NCI-H187 treated with DMSO at 0.1 percent for 48 hours (cell line): Measurements from ENCODE around the gene OAS2.
"Not testable (repeated sequence)": the region's sequence is repeated elsewhere in the genome, so short reads cannot be mapped to it uniquely, and the experiment has no call there.

Experiments used
- DNase-seq: peaks from one replicate; lab custom pipeline; 2025; lab: John Stamatoyannopoulos, UW

OAS2 gene

GRCh38 chr12:112948806-112949205, 29.5 kb upstream of the OAS2 start:
- DNase-seq, result no peak

- DNase-seq, result no peak
These were observed 27.6 kb upstream of the OAS2 start for GRCh38 chr12:112950701-112951100.

GRCh38 chr12:112957125-112957524, 21.2 kb upstream of the OAS2 start:
- not testable (repeated sequence) for DNase-seq

- DNase-seq, result no peak
These were observed 17.2 kb upstream of the OAS2 start for GRCh38 chr12:112961074-112961473.

- no peak for DNase-seq
These were observed 16.8 kb upstream of the OAS2 start for GRCh38 chr12:112961536-112961935.

- DNase-seq, result no peak
These were observed 15.8 kb upstream of the OAS2 start for GRCh38 chr12:112962561-112962960.

- no peak for DNase-seq
These were observed 15.0 kb upstream of the OAS2 start for GRCh38 chr12:112963227-112963861.

GRCh38 chr12:112964067-112964670, 14.2 kb upstream of the OAS2 start:
- no peak for DNase-seq

- DNase-seq, result no peak
These were observed 13.4 kb upstream of the OAS2 start for GRCh38 chr12:112964915-112965314.

GRCh38 chr12:112965643-112966042, 12.7 kb upstream of the OAS2 start:
- no peak for DNase-seq

GRCh38 chr12:112967306-112967705, 11.0 kb upstream of the OAS2 start:
- no peak for DNase-seq

- DNase-seq, result no peak
These were observed 10.5 kb upstream of the OAS2 start for GRCh38 chr12:112967858-112968257.

GRCh38 chr12:112969547-112970306, 8.6 kb upstream of the OAS2 start:
- no peak for DNase-seq

- DNase-seq, result no peak
These were observed 7.9 kb upstream of the OAS2 start for GRCh38 chr12:112970391-112970790.

GRCh38 chr12:112971248-112971647, 7.1 kb upstream of the OAS2 start:
- DNase-seq, result no peak

GRCh38 chr12:112973011-112973735, 5.1 kb upstream of the OAS2 start:
- no peak for DNase-seq

GRCh38 chr12:112973818-112974231, 4.5 kb upstream of the OAS2 start:
- no peak for DNase-seq

- no peak for DNase-seq
These were observed 3.4 kb upstream of the OAS2 start for GRCh38 chr12:112974904-112975303.

GRCh38 chr12:112977139-112977538, 1.2 kb upstream of the OAS2 start:
- DNase-seq, result no peak

GRCh38 chr12:112977641-112978040, 678 bp upstream of the OAS2 start:
- no peak for DNase-seq

GRCh38 chr12:112979041-112979680, 842 bp downstream of the OAS2 start:
- DNase-seq, result no peak

- no peak for DNase-seq
These were observed 2.3 kb downstream of the OAS2 start for GRCh38 chr12:112980491-112981158.
